Parathyroid adenoma (tissue), 2 donors: Measurements from ENCODE around the gene LCP2.

Source experiments
- H2AFZ ChIP-seq: fragments of 300-600 bp; sonication (generic); one replicate; pipeline ENCODE4 v1.7.0; 2017; ENCODE audit warnings: antibody characterized with exemption, mild to moderate bottlenecking
- H3K27ac ChIP-seq: fragments of 300-600 bp; sonication (generic); one replicate; pipeline ENCODE4 v1.7.0; 2017
- H3K27me3 ChIP-seq: fragments of 300-600 bp; sonication (generic); one replicate; pipeline ENCODE4 v1.7.0; 2017; ENCODE audit warnings: low read length; ENCODE audit not compliant: control insufficient read depth, insufficient read depth
- H3K36me3 ChIP-seq: fragments of 300-600 bp; sonication (generic); one replicate; pipeline ENCODE4 v1.7.0; 2017; ENCODE audit warnings: low read length; ENCODE audit not compliant: control insufficient read depth, insufficient read depth
- H3K4me1 ChIP-seq: fragments of 300-600 bp; sonication (generic); one replicate; pipeline ENCODE4 v1.7.0; 2017; ENCODE audit warnings: control low read depth
- H3K4me2 ChIP-seq: fragments of 300-600 bp; sonication (generic); one replicate; pipeline ENCODE4 v1.7.0; 2017; ENCODE audit warnings: low read length
- H3K4me3 ChIP-seq: fragments of 300-600 bp; sonication (generic); one replicate; pipeline ENCODE4 v1.7.0; 2017; ENCODE audit warnings: low read depth, low read length
- H3K79me2 ChIP-seq: fragments of 300-600 bp; sonication (generic); one replicate; pipeline ENCODE4 v1.7.0; 2017; ENCODE audit warnings: control low read depth
- H3K9ac ChIP-seq: fragments of 300-600 bp; sonication (generic); one replicate; pipeline ENCODE4 v1.7.0; 2017; ENCODE audit warnings: mild to moderate bottlenecking
- H3K9me3 ChIP-seq: fragments of 300-600 bp; sonication (generic); one replicate; pipeline ENCODE4 v1.7.0; 2017; ENCODE audit warnings: low read length; ENCODE audit not compliant: control insufficient read depth
- CTCF ChIP-seq: fragments of 300-600 bp; sonication (generic); IDR thresholded peaks from one replicate; pipeline ENCODE4 v1.7.0; 2017; ENCODE audit warnings: antibody characterized with exemption, mild to moderate bottlenecking
- donor health status: primary hyperparathyroidism.

Gene LCP2

GRCh38 chr5:170223906-170224305 lies 73.7 kb downstream of the LCP2 start:
- Histone ChIP-seq H3K4me3 (no peak overlapping the region), H3K27me3 (no peaks in the 10 kb centered on the region), H2AFZ (no peak overlapping the region), H3K9me3 (no peaks in the 10 kb centered on the region), H3K9ac (no peak overlapping the region), H3K79me2 (no peaks in the 10 kb centered on the region), H3K4me2 (no peak overlapping the region), H3K4me1 (no peaks in the 10 kb centered on the region), H3K27ac (no peak overlapping the region), H3K36me3 (no peaks in the 10 kb centered on the region)
- no peak for TF ChIP-seq CTCF

- H3K27ac ChIP-seq, result no peak overlapping the region
- H3K4me2 ChIP-seq, result no peak overlapping the region
- no peak overlapping the region for H3K4me3 ChIP-seq
- no peak overlapping the region for H2AFZ ChIP-seq
- no peak for TF ChIP-seq CTCF
- no peak overlapping the region for H3K9ac ChIP-seq
- H3K9me3 ChIP-seq, result no peaks in the 10 kb centered on the region
- no peaks in the 10 kb centered on the region for H3K79me2 ChIP-seq
- H3K4me1 ChIP-seq, result no peaks in the 10 kb centered on the region
- no peaks in the 10 kb centered on the region for H3K27me3 ChIP-seq
- H3K36me3 ChIP-seq, result no peaks in the 10 kb centered on the region
Measured at GRCh38 chr5:170223360-170223759, 74.2 kb downstream of the LCP2 start.

- H3K9me3 ChIP-seq, result no peaks in the 10 kb centered on the region
- TF ChIP-seq CTCF, result no peak
Measured at GRCh38 chr5:170221327-170221741, 76.2 kb downstream of the LCP2 start.

GRCh38 chr5:170220191-170220590 lies 77.4 kb downstream of the LCP2 start:
- Histone ChIP-seq H3K4me2 (no peak overlapping the region), H3K27me3 (no peaks in the 10 kb centered on the region), H2AFZ (no peak overlapping the region), H3K27ac (no peak overlapping the region), H3K9ac (no peak overlapping the region), H3K79me2 (no peaks in the 10 kb centered on the region), H3K4me1 (no peaks in the 10 kb centered on the region), H3K36me3 (no peaks in the 10 kb centered on the region), H3K9me3 (no peaks in the 10 kb centered on the region), H3K4me3 (no peak overlapping the region)
- TF ChIP-seq CTCF, result no peak

More at GRCh38 chr5:170221327-170221741, 76.2 kb downstream of the LCP2 start:
- H3K4me2 ChIP-seq, result no peak overlapping the region
- H3K9ac ChIP-seq, result no peak overlapping the region
- no peak overlapping the region for H3K4me3 ChIP-seq
- H3K4me1 ChIP-seq, result no peaks in the 10 kb centered on the region
- no peak overlapping the region for H3K27ac ChIP-seq
- H3K36me3 ChIP-seq, result no peaks in the 10 kb centered on the region
- no peaks in the 10 kb centered on the region for H3K27me3 ChIP-seq
- no peak overlapping the region for H2AFZ ChIP-seq
- no peaks in the 10 kb centered on the region for H3K79me2 ChIP-seq

GRCh38 chr5:170219615-170220014 lies 78.0 kb downstream of the LCP2 start:
- Histone ChIP-seq H3K9me3 (no peaks in the 10 kb centered on the region), H2AFZ (no peak overlapping the region), H3K4me2 (no peak overlapping the region), H3K36me3 (no peaks in the 10 kb centered on the region), H3K27me3 (no peaks in the 10 kb centered on the region), H3K27ac (no peak overlapping the region), H3K4me1 (no peaks in the 10 kb centered on the region), H3K4me3 (no peak overlapping the region), H3K9ac (no peak overlapping the region), H3K79me2 (no peaks in the 10 kb centered on the region)
- no peak for TF ChIP-seq CTCF
